HEK293T (cell line): Measurements from ENCODE around the gene ANKRD12.

Experiments
- CTCF ChIA-PET: fragments of 350-600 bp; formaldehyde crosslinking; extraction: SDS; loops from one replicate; lab custom pipeline; 2021; ENCODE audit warnings: antibody characterized with exemption, inconsistent platforms; lab: Yijun Ruan, JAX
- POLR2A ChIA-PET: fragments of 350-600 bp; formaldehyde crosslinking; extraction: SDS; loops from one replicate; lab custom pipeline; 2020; ENCODE audit warnings: antibody characterized with exemption, inconsistent platforms; lab: Yijun Ruan, JAX
- DNase-seq: peaks from one replicate; pipeline ENCODE4 v3.0.0; 2012; ENCODE audit warnings: mixed read lengths; ENCODE audit errors: extremely low spot score
- ARNT ChIP-seq: fragments of 450-650 bp; IDR thresholded peaks from 2 replicates; pipeline ENCODE4 v1.6.1; 2017; ENCODE audit warnings: mild to moderate bottlenecking
- BHLHE40 ChIP-seq: fragments of 450-650 bp; IDR thresholded peaks from 2 replicates; pipeline ENCODE4 v1.6.1; 2016; ENCODE audit warnings: mild to moderate bottlenecking, moderate library complexity, borderline replicate concordance
- CTBP1 ChIP-seq: fragments of 450-650 bp; IDR thresholded peaks from 2 replicates; pipeline ENCODE4 v1.6.1; 2016; ENCODE audit warnings: borderline replicate concordance
- ELF4 ChIP-seq: fragments of 450-650 bp; IDR thresholded peaks from 2 replicates; pipeline ENCODE4 v1.6.1; 2017; ENCODE audit warnings: antibody characterized with exemption
- FOXA1 ChIP-seq: fragments of 450-650 bp; IDR thresholded peaks from 2 replicates; pipeline ENCODE4 v1.6.1; 2016; ENCODE audit warnings: mild to moderate bottlenecking
- FOXK2 ChIP-seq: fragments of 450-650 bp; IDR thresholded peaks from 2 replicates; pipeline ENCODE4 v1.6.1; 2016; ENCODE audit warnings: mild to moderate bottlenecking
- FOXM1 ChIP-seq: fragments of 450-650 bp; IDR thresholded peaks from 2 replicates; pipeline ENCODE4 v1.6.1; 2017; ENCODE audit warnings: mild to moderate bottlenecking, borderline replicate concordance
- HDGF ChIP-seq: fragments of 450-650 bp; IDR thresholded peaks from 2 replicates; pipeline ENCODE4 v1.6.1; 2017; ENCODE audit warnings: antibody characterized with exemption, borderline replicate concordance
- L3MBTL2 ChIP-seq: fragments of 450-650 bp; conservative IDR thresholded peaks from 2 replicates; pipeline ENCODE4 v1.6.1; 2016; ENCODE audit warnings: mild to moderate bottlenecking
- LEF1 ChIP-seq: fragments of 450-650 bp; IDR thresholded peaks from 2 replicates; pipeline ENCODE4 v1.6.1; 2017; ENCODE audit warnings: mild to moderate bottlenecking, borderline replicate concordance
- NFRKB ChIP-seq: fragments of 450-650 bp; IDR thresholded peaks from 2 replicates; pipeline ENCODE4 v1.6.1; 2016; ENCODE audit warnings: mild to moderate bottlenecking, moderate library complexity
- SP1 ChIP-seq: fragments of 450-650 bp; IDR thresholded peaks from 2 replicates; pipeline ENCODE4 v1.6.1; 2017
- SUZ12 ChIP-seq: fragments of 450-650 bp; IDR thresholded peaks from 2 replicates; pipeline ENCODE4 v1.6.1; 2016; ENCODE audit warnings: mild to moderate bottlenecking
- TARDBP ChIP-seq: fragments of 450-650 bp; IDR thresholded peaks from 2 replicates; pipeline ENCODE4 v1.6.1; 2016
- ZNF384 ChIP-seq: fragments of 450-650 bp; IDR thresholded peaks from 2 replicates; pipeline ENCODE4 v1.6.1; 2016
- TF ChIP-seq, protein P1 (sequence below): fragments of 450-650 bp; IDR thresholded peaks from 2 replicates; pipeline ENCODE4 v1.6.1; 2016

ANKRD12 gene

DNA sequence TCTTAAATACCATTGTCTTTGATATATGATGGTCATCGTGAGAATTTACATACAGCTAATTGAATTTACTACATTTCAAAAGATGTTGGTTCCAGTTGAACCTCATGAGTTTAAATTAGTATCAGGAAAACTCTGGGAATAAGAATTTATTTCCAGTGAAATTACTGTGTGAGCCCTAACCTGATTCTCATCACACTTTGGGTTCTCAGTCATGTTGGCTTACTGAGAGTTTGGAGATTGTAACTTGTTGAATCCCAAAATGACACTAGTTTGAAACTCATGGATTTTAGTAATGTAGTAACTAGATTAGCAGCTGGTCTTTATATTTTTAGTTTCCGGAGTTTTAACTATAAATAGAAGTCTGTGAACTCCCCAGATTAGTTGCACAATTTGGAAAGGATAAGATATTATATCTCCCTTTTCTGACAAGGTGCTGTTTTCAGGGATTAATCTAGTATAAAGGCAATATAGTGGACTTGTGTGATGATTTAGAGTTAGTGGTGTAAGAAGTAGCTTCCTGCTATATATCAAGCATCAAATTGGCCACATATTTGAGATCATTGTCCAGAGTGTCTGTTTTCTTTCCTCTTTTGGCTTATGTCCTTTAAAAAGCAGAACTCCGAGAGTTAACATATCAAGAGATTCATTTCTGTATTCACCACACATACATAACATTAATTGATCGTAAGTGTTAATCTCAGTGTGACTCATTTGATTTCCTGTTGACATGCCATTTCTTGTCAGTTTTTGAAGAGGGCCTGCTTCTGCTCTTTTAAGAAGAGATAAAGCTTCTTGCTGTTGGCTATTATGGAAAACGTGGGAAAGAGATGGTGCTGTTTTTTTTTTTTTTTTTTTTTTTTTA lies 18.4 kb upstream of the ANKRD12 start:
- CTCF ChIA-PET = no interaction called here
- no peak for TF ChIP-seq SUZ12
- no peak for TF ChIP-seq SP1
- POLR2A ChIA-PET = interaction anchor here (1.1 kb wide), 1 partner anchor 19 kb away, joined by 3 read pairs; no protein-coding TSS in a partner anchor
- DNase-seq = no peak

- no peak for DNase-seq
- ChIA-PET CTCF (no interaction called here), POLR2A (no interaction called here)
- TF ChIP-seq, protein P1, sequence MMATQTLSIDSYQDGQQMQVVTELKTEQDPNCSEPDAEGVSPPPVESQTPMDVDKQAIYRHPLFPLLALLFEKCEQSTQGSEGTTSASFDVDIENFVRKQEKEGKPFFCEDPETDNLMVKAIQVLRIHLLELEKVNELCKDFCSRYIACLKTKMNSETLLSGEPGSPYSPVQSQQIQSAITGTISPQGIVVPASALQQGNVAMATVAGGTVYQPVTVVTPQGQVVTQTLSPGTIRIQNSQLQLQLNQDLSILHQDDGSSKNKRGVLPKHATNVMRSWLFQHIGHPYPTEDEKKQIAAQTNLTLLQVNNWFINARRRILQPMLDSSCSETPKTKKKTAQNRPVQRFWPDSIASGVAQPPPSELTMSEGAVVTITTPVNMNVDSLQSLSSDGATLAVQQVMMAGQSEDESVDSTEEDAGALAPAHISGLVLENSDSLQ = no peak
- no peak for TF ChIP-seq LEF1
- no peak for TF ChIP-seq ELF4
- no peak for TF ChIP-seq FOXM1
- TF ChIP-seq TARDBP = no peak
Observed at GRCh38 chr18:9120796-9121195, 15.8 kb upstream of the ANKRD12 start.

DNA sequence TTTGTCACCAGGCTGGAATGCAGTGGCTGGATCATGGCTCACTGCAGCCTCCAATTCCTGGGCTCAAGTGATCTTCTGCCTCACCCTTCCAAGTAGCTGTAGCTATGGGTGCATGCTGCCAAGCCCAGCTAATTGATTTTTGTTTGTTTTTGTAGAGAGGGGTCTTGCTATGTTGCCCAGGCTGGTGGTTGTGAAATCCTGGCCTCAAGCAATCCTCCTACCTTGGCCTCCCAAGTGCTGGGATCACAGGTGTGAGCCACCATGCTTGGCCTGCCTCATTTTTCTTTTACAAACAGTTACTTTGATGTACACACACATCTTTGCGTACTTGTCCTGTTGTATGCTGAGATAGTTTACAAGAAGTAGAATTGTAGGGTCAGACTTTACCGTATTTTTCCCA lies 13.1 kb upstream of the ANKRD12 start:
- no peak for TF ChIP-seq CTBP1
- no peak for TF ChIP-seq HDGF
- no peak for TF ChIP-seq FOXM1
- no peak for TF ChIP-seq FOXA1
- no peak for TF ChIP-seq LEF1
- no peak for TF ChIP-seq ELF4
- CTCF ChIA-PET = no interaction called here
- no peak for DNase-seq
- POLR2A ChIA-PET = no interaction called here

- no peak for DNase-seq
- TF ChIP-seq TARDBP = no peak
- ChIA-PET CTCF (interaction anchor here (0.6 kb wide), 1 partner anchor 180 kb away, joined by 3 read pairs; no protein-coding TSS in a partner anchor), POLR2A (no interaction called here)
Observed at GRCh38 chr18:9124824-9125223, 11.8 kb upstream of the ANKRD12 start.

- no peak for TF ChIP-seq SUZ12
- TF ChIP-seq FOXM1 = no peak
- CTCF ChIA-PET = no interaction called here
- no peak for DNase-seq
- POLR2A ChIA-PET = interaction anchor here (1.0 kb wide), 1 partner anchor 23 kb away, joined by 3 read pairs; the partner anchor contains the start of gene NDUFV2
Observed at GRCh38 chr18:9126337-9126736, 10.2 kb upstream of the ANKRD12 start.

DNA sequence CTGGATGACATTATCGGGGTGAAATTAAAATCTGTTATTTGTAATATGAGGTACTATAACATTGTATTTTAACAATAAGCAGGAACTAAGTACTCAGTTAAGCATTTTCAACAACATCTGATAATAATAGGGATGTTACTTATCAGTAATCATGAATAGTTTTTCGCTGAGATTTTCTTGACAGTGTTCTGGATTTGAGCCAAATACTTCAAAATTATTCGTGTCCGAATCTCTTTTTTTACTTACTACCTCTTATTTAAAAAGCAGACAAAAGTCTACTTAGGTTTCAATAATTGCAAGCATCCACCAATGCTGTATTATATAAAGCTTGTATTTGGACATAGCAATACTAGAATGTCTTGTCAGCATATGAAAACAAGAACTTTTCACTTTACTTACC lies 6.4 kb upstream of the ANKRD12 start:
- TF ChIP-seq, protein P1 = no peak
- no peak for TF ChIP-seq ARNT
- TF ChIP-seq FOXK2 = no peak
- TF ChIP-seq LEF1 = no peak
- no peak for TF ChIP-seq CTBP1
- no peak for TF ChIP-seq ZNF384
- ChIA-PET CTCF (no interaction called here), POLR2A (no interaction called here)
- DNase-seq = no peak

GRCh38 chr18:9130806-9131205 lies 5.8 kb upstream of the ANKRD12 start:
- TF ChIP-seq L3MBTL2 (no peak), FOXM1 (no peak), FOXA1 (no peak), LEF1 (no peak), BHLHE40 (no peak), ARNT (no peak), TARDBP (no peak), CTBP1 (no peak), NFRKB (no peak), ZNF384 (no peak), SP1 (no peak), FOXK2 (no peak), HDGF (no peak), SUZ12 (no peak), ELF4 (no peak)
- TF ChIP-seq, protein P1 = no peak
- DNase-seq = no peak
- CTCF ChIA-PET = no interaction called here
- POLR2A ChIA-PET = no interaction called here

- TF ChIP-seq TARDBP (no peak), ZNF384 (no peak), CTBP1 (no peak), FOXK2 (no peak), SP1 (no peak), SUZ12 (no peak), FOXM1 (no peak), NFRKB (no peak), ELF4 (no peak), HDGF (no peak), BHLHE40 (no peak), ARNT (no peak), L3MBTL2 (no peak), FOXA1 (no peak)
- TF ChIP-seq, protein P1 = no peak
- POLR2A ChIA-PET = no interaction called here
- CTCF ChIA-PET = no interaction called here
- DNase-seq = no peak
Observed at GRCh38 chr18:9132628-9133027, 4.0 kb upstream of the ANKRD12 start.
